IMR-90 (cell line): ENCODE measurements around the gene PRUNE2. TPM values are rescaled to one million over a fixed set of nuclear protein-coding genes. Genes with fewer than 3 reads are reported as not detected.
A peak's percentile ranks its signal among the peaks of the same experiment; 100 is the strongest.

ENCODE experiments used
- ATAC-seq: fragments of 200-7000 bp; cut with Tn5 transposase; 2 replicates; pipeline ENCODE4 v1.9.1; 2020; ENCODE audit warnings: low read depth, mild to moderate bottlenecking, moderate library complexity
- BruUV-seq: library from RNA; stranded (reverse); fragments of 400-500 nt; replicated peaks from 2 replicates; lab custom pipeline; 2021; lab: Mats Ljungman, UMichigan
- CTCF ChIA-PET: fragments of 300-600 bp; formaldehyde crosslinking; extraction: SDS; loops from one replicate; lab custom pipeline; 2021; ENCODE audit warnings: antibody characterized with exemption; lab: Yijun Ruan, JAX
- POLR2A ChIA-PET: fragments of 300-600 bp; sonication (Branson Sonifier 250); formaldehyde crosslinking; loops from one replicate; lab custom pipeline; 2022; ENCODE audit warnings: antibody characterized with exemption; ENCODE audit not compliant: unreplicated experiment; lab: Charles Lee
- DNase-seq: peaks from one replicate; pipeline ENCODE4 v3.0.0; 2013
- H2AFZ ChIP-seq: replicated peaks from 2 replicates; pipeline ENCODE3; 2013; ENCODE audit warnings: low read length, mild to moderate bottlenecking; ENCODE audit not compliant: poor library complexity
- H2AK5ac ChIP-seq: 2 replicates; pipeline ENCODE4 v1.6.1; 2013; ENCODE audit warnings: low read depth, low read length, inconsistent platforms
- H2AK9ac ChIP-seq: replicated peaks from 2 replicates; pipeline ENCODE3; 2013; ENCODE audit warnings: mild to moderate bottlenecking, low read depth, low read length, moderate library complexity; ENCODE audit not compliant: poor library complexity
- H2BK120ac ChIP-seq: 2 replicates; pipeline ENCODE4 v1.6.1; 2013; ENCODE audit warnings: low read depth, low read length, inconsistent platforms
- H2BK15ac ChIP-seq: 3 replicates; pipeline ENCODE4 v1.6.1; 2013; ENCODE audit warnings: low read depth, low read length, inconsistent platforms
- H2BK20ac ChIP-seq: 2 replicates; pipeline ENCODE4 v1.6.1; 2013; ENCODE audit warnings: low read depth, mild to moderate bottlenecking, inconsistent platforms, low read length, moderate library complexity
- H2BK5ac ChIP-seq: 2 replicates; pipeline ENCODE4 v1.6.1; 2013; ENCODE audit warnings: mild to moderate bottlenecking, low read depth, low read length, inconsistent platforms; ENCODE audit not compliant: poor library complexity, severe bottlenecking
- H3K14ac ChIP-seq: replicated peaks from 2 replicates; pipeline ENCODE4 v1.6.1; 2013; ENCODE audit warnings: low read depth, low read length, inconsistent platforms
- H3K18ac ChIP-seq: 2 replicates; pipeline ENCODE4 v1.6.1; 2013; ENCODE audit warnings: low read depth, low read length, control low read depth
- H3K23ac ChIP-seq: 2 replicates; pipeline ENCODE4 v1.6.1; 2013; ENCODE audit warnings: low read depth, low read length, inconsistent platforms
- H3K27ac ChIP-seq: 2 replicates; pipeline ENCODE4 v1.5.1; 2013; ENCODE audit warnings: mild to moderate bottlenecking, control low read depth, low read length; ENCODE audit not compliant: insufficient read depth
- H3K27me3 ChIP-seq: 2 replicates; pipeline ENCODE4 v1.6.1; 2013; ENCODE audit warnings: low read length; ENCODE audit not compliant: control insufficient read depth, insufficient read depth
- H3K36me3 ChIP-seq: 2 replicates; pipeline ENCODE4 v1.6.1; 2013; ENCODE audit warnings: low read length, mixed read lengths; ENCODE audit not compliant: control insufficient read depth, insufficient read depth
- H3K4ac ChIP-seq: 2 replicates; pipeline ENCODE4 v1.6.1; 2013; ENCODE audit warnings: low read depth, low read length, inconsistent platforms
- H3K4me1 ChIP-seq: 2 replicates; pipeline ENCODE4 v1.6.1; 2013; ENCODE audit warnings: low read length, mixed read lengths; ENCODE audit not compliant: control insufficient read depth, insufficient read depth
- H3K4me2 ChIP-seq: 2 replicates; pipeline ENCODE4 v1.6.1; 2013; ENCODE audit warnings: low read depth, mild to moderate bottlenecking, control low read depth, low read length, moderate library complexity
- H3K4me3 ChIP-seq: 2 replicates; pipeline ENCODE4 v1.5.1; 2013; ENCODE audit warnings: low read depth, mild to moderate bottlenecking, control low read depth, low read length, moderate library complexity; ENCODE audit not compliant: insufficient read depth
- H3K56ac ChIP-seq: 2 replicates; pipeline ENCODE4 v1.6.1; 2013; ENCODE audit warnings: low read length, inconsistent platforms; ENCODE audit not compliant: insufficient read depth; ENCODE audit errors: extremely low read depth
- H3K79me1 ChIP-seq, 2 experiments: 2 replicates each; pipeline ENCODE4 v1.6.1; 2013; ENCODE audit warnings: low read length in 2 of 2, inconsistent platforms in 1 of 2, low read depth in 1 of 2
- H3K9ac ChIP-seq: 2 replicates; pipeline ENCODE4 v1.6.1; 2013; ENCODE audit warnings: low read depth, low read length, control low read depth
- H3K9me1 ChIP-seq: 2 replicates; pipeline ENCODE4 v1.6.1; 2013; ENCODE audit warnings: low read length, inconsistent platforms; ENCODE audit not compliant: insufficient read depth
- H3K9me3 ChIP-seq: 2 replicates; pipeline ENCODE4 v1.6.1; 2013; ENCODE audit warnings: low read length; ENCODE audit not compliant: control insufficient read depth, insufficient read depth
- H4K20me1 ChIP-seq: 2 replicates; pipeline ENCODE4 v1.6.1; 2013; ENCODE audit warnings: low read length, inconsistent platforms; ENCODE audit not compliant: insufficient read depth
- H4K5ac ChIP-seq: 2 replicates; pipeline ENCODE4 v1.6.1; 2013; ENCODE audit warnings: mild to moderate bottlenecking, low read depth, low read length, control low read depth
- H4K8ac ChIP-seq, 2 experiments: 2 replicates each; pipeline ENCODE4 v1.6.1; 2013; ENCODE audit warnings: low read depth in 2 of 2, low read length in 2 of 2, control low read depth in 1 of 2, inconsistent platforms in 1 of 2
- H4K91ac ChIP-seq: 2 replicates; pipeline ENCODE4 v1.6.1; 2013; ENCODE audit warnings: low read depth, low read length, inconsistent platforms; ENCODE audit not compliant: insufficient read depth
- BHLHE40 ChIP-seq: fragments of 150-350 bp; IDR thresholded peaks from 2 replicates; pipeline ENCODE4 v1.6.1; 2016; ENCODE audit warnings: mild to moderate bottlenecking, low read depth, low read length
- CEBPB ChIP-seq: IDR thresholded peaks from 2 replicates; pipeline ENCODE4 v1.6.1; 2012; ENCODE audit warnings: low read depth, low read length, improper control_type of control experiment
- CHD1 ChIP-seq: IDR thresholded peaks from 2 replicates; pipeline ENCODE4 v1.6.1; 2012; ENCODE audit warnings: low read depth, low read length, improper control_type of control experiment
- ELK1 ChIP-seq: fragments of 150-350 bp; IDR thresholded peaks from 2 replicates; pipeline ENCODE4 v1.6.1; 2016; ENCODE audit warnings: low read depth, mild to moderate bottlenecking, low read length, moderate library complexity, borderline replicate concordance
- FOS ChIP-seq: fragments of 150-350 bp; IDR thresholded peaks from 2 replicates; pipeline ENCODE4 v1.6.1; 2016; ENCODE audit warnings: low read depth, low read length
- MAFK ChIP-seq: IDR thresholded peaks from 2 replicates; pipeline ENCODE4 v1.6.1; 2012; ENCODE audit warnings: low read depth, low read length, improper control_type of control experiment
- MAZ ChIP-seq: IDR thresholded peaks from 2 replicates; pipeline ENCODE4 v1.6.1; 2012; ENCODE audit warnings: low read depth, mild to moderate bottlenecking, low read length, improper control_type of control experiment, moderate library complexity, borderline replicate concordance
- MXI1 ChIP-seq: IDR thresholded peaks from 2 replicates; pipeline ENCODE4 v1.6.1; 2012; ENCODE audit warnings: low read depth, mild to moderate bottlenecking, low read length, moderate library complexity, borderline replicate concordance
- NFE2L2 ChIP-seq: fragments of 150-350 bp; IDR thresholded peaks from 2 replicates; pipeline ENCODE4 v1.6.1; 2016; ENCODE audit warnings: low read depth, mild to moderate bottlenecking, low read length
- POLR2A ChIP-seq: IDR thresholded peaks from 2 replicates; pipeline ENCODE4 v1.6.1; 2012; ENCODE audit warnings: mild to moderate bottlenecking, low read depth, low read length
- RCOR1 ChIP-seq: IDR thresholded peaks from 2 replicates; pipeline ENCODE4 v1.6.1; 2012; ENCODE audit warnings: mild to moderate bottlenecking, low read length, improper control_type of control experiment; ENCODE audit not compliant: insufficient replicate concordance
- RFX5 ChIP-seq: IDR thresholded peaks from 2 replicates; pipeline ENCODE4 v1.8.0; 2012; ENCODE audit warnings: low read depth, mild to moderate bottlenecking, low read length, moderate library complexity
- SMC3 ChIP-seq: fragments of 150-350 bp; IDR thresholded peaks from 2 replicates; pipeline ENCODE4 v1.6.1; 2016; ENCODE audit warnings: low read depth, mild to moderate bottlenecking, antibody characterized with exemption, low read length, moderate library complexity
- USF2 ChIP-seq: fragments of 150-350 bp; IDR thresholded peaks from 2 replicates; pipeline ENCODE4 v1.6.1; 2017; ENCODE audit warnings: mild to moderate bottlenecking, antibody characterized with exemption, low read length, low read depth
- WGBS, 2 experiments: methylation state at CpG; one replicate each; pipeline versions ENCODE4 v1.1.5 to v1.1.7; 2013; ENCODE audit warnings: missing lambda C conversion rate in 2 of 2; ENCODE audit not compliant: insufficient read length in 1 of 2; ENCODE audit errors: extremely low coverage in 2 of 2; 5-methylcytosine and 5-hydroxymethylcytosine counted together
- dilution Hi-C: fragments of 300-500 bp; cut with HindIII; formaldehyde crosslinking; loops from one replicate; pipeline ENCODE4 v1.14.3; 2018; ENCODE audit warnings: low sequenced_read_pairs; ENCODE audit not compliant: unreplicated experiment
- in situ Hi-C: fragments of 300-500 bp; cut with MboI; formaldehyde crosslinking; loops from 3 replicates; pipeline ENCODE4 v1.14.3; 2019; ENCODE audit warnings: low sequenced_read_pairs, inconsistent platforms, mixed read lengths
- intact Hi-C: fragments of 100-400 bp; cut with micrococcal nuclease; formaldehyde crosslinking; loops from 2 replicates; pipeline ENCODE4 v1.10.0; 2022
- polyA plus RNA-seq, 3 experiments: library from polyadenylated mRNA; depleted of rRNA; stranded (reverse); fragments of >200 nt; gene quantifications; 2 replicates each; pipeline ENCODE4 v1.2.3, GENCODE V29; 2012; ENCODE audit warnings: low replicate concordance in 1 of 3
- total RNA-seq: library from RNA; depleted of rRNA; stranded (reverse); fragments of >200 nt; gene quantifications from 2 replicates; pipeline ENCODE4 v1.2.3, GENCODE V29; 2012

Gene PRUNE2
- total and polyA plus RNA-seq, 2 of the 4 experiments (the other 2 are of a cell fraction): 0.70 to 1.6 TPM

DNA sequence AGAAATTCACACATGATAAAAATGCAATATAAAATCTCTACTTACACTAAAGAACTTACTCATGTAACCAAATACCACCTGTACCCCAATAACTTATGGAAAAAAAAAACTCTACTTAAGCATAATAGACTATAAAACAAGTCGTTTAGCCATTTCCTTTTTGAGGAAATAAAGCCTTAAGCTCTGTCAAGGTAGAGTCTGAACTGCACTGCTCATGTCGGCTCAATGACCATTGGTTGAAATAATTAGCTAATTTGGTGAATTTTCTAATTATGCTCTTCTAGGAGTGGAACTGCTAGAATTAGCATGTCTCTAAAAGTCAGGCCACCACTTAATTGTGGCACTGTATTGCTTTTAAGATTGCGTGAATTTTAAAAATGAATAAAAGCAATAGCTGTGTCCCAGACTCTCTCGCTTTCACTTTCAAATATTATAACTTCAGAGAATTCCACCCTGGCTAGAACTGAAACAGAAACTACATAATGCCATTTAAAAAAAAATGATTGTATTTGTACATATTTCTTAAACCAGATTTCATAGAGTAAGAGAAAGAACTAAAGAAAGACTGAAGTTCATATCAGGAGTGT, 254.7 kb downstream of the PRUNE2 start:
- no peak for DNase-seq
- in situ Hi-C loops: no loop called here

More for the DNA sequence above, 254.7 kb downstream of the PRUNE2 start:
- H3K18ac ChIP-seq: no peak overlapping the region
- no CpG with 5 or more reads among the region's 4 CpGs for WGBS, 2 experiments
- no peak overlapping the region for H2AK9ac ChIP-seq
- no peak overlapping the region for H3K4ac ChIP-seq
- no peak overlapping the region for H3K56ac ChIP-seq
- H2BK20ac ChIP-seq: 0 out of 2 replicates have a peak overlapping the region, but pooled peaks have one; percentile 2
- H3K4me3 ChIP-seq: no peak overlapping the region
- H4K5ac ChIP-seq: no peak overlapping the region
- H3K4me2 ChIP-seq: peak overlapping the region; percentile 44; the same call in 1 of the 2 replicates
- H4K8ac ChIP-seq: no peak overlapping the region
- CTCF ChIA-PET: interaction anchor here (0.5 to 2.1 kb wide), 2 partner anchors 11 to 602 kb away, joined by 4 to 6 read pairs; no protein-coding TSS in a partner anchor
- H3K9me3 ChIP-seq: no peaks in the 10 kb centered on the region
- no peak overlapping the region for H3K14ac ChIP-seq
- no peak for ATAC-seq
- no peak overlapping the region for H3K9ac ChIP-seq
- no peak overlapping the region for H2AFZ ChIP-seq
- no peak overlapping the region for H2BK120ac ChIP-seq
- no peaks in the 10 kb centered on the region for H3K79me1 ChIP-seq
- H3K23ac ChIP-seq: no peak overlapping the region
- H3K27ac ChIP-seq: no peak overlapping the region
- H3K36me3 ChIP-seq: no peaks in the 10 kb centered on the region
- H3K9me1 ChIP-seq: peaks cover 2% of the 10 kb centered on the region; the same call in 1 of the 2 replicates
- TF ChIP-seq SMC3 (no peak), NFE2L2 (no peak), CHD1 (no peak), BHLHE40 (no peak), USF2 (no peak), ELK1 (no peak), MAFK (no peak), MXI1 (no peak), RCOR1 (no peak), MAZ (no peak), RFX5 (no peak), FOS (no peak), POLR2A (no peak), CEBPB (no peak)
- no peak overlapping the region for H2AK5ac ChIP-seq
- no peak overlapping the region for H4K91ac ChIP-seq
- POLR2A ChIA-PET: no interaction called here
- H3K4me1 ChIP-seq: peaks cover 13% of the 10 kb centered on the region
- H4K20me1 ChIP-seq: no peaks in the 10 kb centered on the region
- no TSS peak for BruUV-seq
- dilution Hi-C loops: no loop called here
- intact Hi-C loops: loop anchor here (2.0 kb wide), 1 partner anchor 32 kb away; no protein-coding TSS in a partner anchor
- H2BK5ac ChIP-seq: no peak overlapping the region
- no peaks in the 10 kb centered on the region for H3K27me3 ChIP-seq
- H2BK15ac ChIP-seq: no peak overlapping the region
